ENCODE data around the gene ABCD1. TPM values are rescaled to one million over a fixed set of nuclear protein-coding genes. Genes with fewer than 3 reads are reported as not detected.
A peak's percentile ranks its signal among the peaks of the same experiment; 100 is the strongest.

ABCD1 gene
- total RNA-seq, 1 donor from 2014 or later: 10.4 TPM

GRCh38 chrX:153765138-153766079 lies 40.8 kb downstream of the ABCD1 start:
- peaks cover 9 to 23% (median 16%) of the 10 kb centered on the region in 3 donors for H3K4me1 ChIP-seq (ENCODE audit: control insufficient read depth in 3 of 3, insufficient read depth in 3 of 3, low read length in 3 of 3)
- no peak overlapping the region for H3K4me3 ChIP-seq (ENCODE audit: low read length in 3 of 3)
- H3K27me3 ChIP-seq (ENCODE audit: control insufficient read depth in 3 of 3, insufficient read depth in 3 of 3, low read length in 3 of 3): no peaks in the 10 kb centered on the region
- no peaks in the 10 kb centered on the region for H3K9me3 ChIP-seq (ENCODE audit: control insufficient read depth in 3 of 3, low read length in 3 of 3)
- H3K27ac ChIP-seq (ENCODE audit: low read depth, low read length): no peak overlapping the region
- no peaks in the 10 kb centered on the region for H3K36me3 ChIP-seq (ENCODE audit: control insufficient read depth in 3 of 3, insufficient read depth in 3 of 3, low read length in 3 of 3)
- no peak overlapping the region for H3K9ac ChIP-seq (ENCODE audit: low read depth in 1 of 3, low read length in 3 of 3)

GRCh38 chrX:153766098-153766817 lies 41.6 kb downstream of the ABCD1 start:
- H3K9ac ChIP-seq (ENCODE audit: low read depth in 1 of 3, low read length in 3 of 3): no peak overlapping the region
- H3K4me3 ChIP-seq (ENCODE audit: low read length in 3 of 3): no peak overlapping the region
- peaks cover 0 to 4% (median 0%) of the 10 kb centered on the region in 3 donors for H3K27me3 ChIP-seq (ENCODE audit: control insufficient read depth in 3 of 3, insufficient read depth in 3 of 3, low read length in 3 of 3)
- H3K4me1 ChIP-seq (ENCODE audit: control insufficient read depth in 3 of 3, insufficient read depth in 3 of 3, low read length in 3 of 3): peaks cover 9 to 23% (median 16%) of the 10 kb centered on the region in 3 donors
- peak overlapping the region; percentile 13 for H3K27ac ChIP-seq (ENCODE audit: low read depth, low read length)
- H3K9me3 ChIP-seq (ENCODE audit: control insufficient read depth in 3 of 3, low read length in 3 of 3): no peaks in the 10 kb centered on the region
- no peaks in the 10 kb centered on the region for H3K36me3 ChIP-seq (ENCODE audit: control insufficient read depth in 3 of 3, insufficient read depth in 3 of 3, low read length in 3 of 3)

GRCh38 chrX:153766871-153767673 lies 42.4 kb downstream of the ABCD1 start:
- no peaks in the 10 kb centered on the region for H3K9me3 ChIP-seq (ENCODE audit: control insufficient read depth in 3 of 3, low read length in 3 of 3)
- peaks cover 9 to 23% (median 16%) of the 10 kb centered on the region in 3 donors for H3K4me1 ChIP-seq (ENCODE audit: control insufficient read depth in 3 of 3, insufficient read depth in 3 of 3, low read length in 3 of 3)
- peak overlapping the region; percentile 13 for H3K27ac ChIP-seq (ENCODE audit: low read depth, low read length)
- no peak overlapping the region for H3K9ac ChIP-seq (ENCODE audit: low read depth in 1 of 3, low read length in 3 of 3)
- peaks cover 0 to 4% (median 0%) of the 10 kb centered on the region in 3 donors for H3K27me3 ChIP-seq (ENCODE audit: control insufficient read depth in 3 of 3, insufficient read depth in 3 of 3, low read length in 3 of 3)
- no peaks in the 10 kb centered on the region for H3K36me3 ChIP-seq (ENCODE audit: control insufficient read depth in 3 of 3, insufficient read depth in 3 of 3, low read length in 3 of 3)
- H3K4me3 ChIP-seq (ENCODE audit: low read length in 3 of 3): no peak overlapping the region

GRCh38 chrX:153767674-153768055 lies 43.0 kb downstream of the ABCD1 start:
- H3K9ac ChIP-seq (ENCODE audit: low read depth in 1 of 3, low read length in 3 of 3): no peak overlapping the region
- H3K4me3 ChIP-seq (ENCODE audit: low read length in 3 of 3): no peak overlapping the region
- H3K27me3 ChIP-seq (ENCODE audit: control insufficient read depth in 3 of 3, insufficient read depth in 3 of 3, low read length in 3 of 3): peaks cover 0 to 4% (median 0%) of the 10 kb centered on the region in 3 donors
- H3K27ac ChIP-seq (ENCODE audit: low read depth, low read length): no peak overlapping the region
- H3K4me1 ChIP-seq (ENCODE audit: control insufficient read depth in 3 of 3, insufficient read depth in 3 of 3, low read length in 3 of 3): peaks cover 9 to 23% (median 16%) of the 10 kb centered on the region in 3 donors
- no peaks in the 10 kb centered on the region for H3K9me3 ChIP-seq (ENCODE audit: control insufficient read depth in 3 of 3, low read length in 3 of 3)
- no peaks in the 10 kb centered on the region for H3K36me3 ChIP-seq (ENCODE audit: control insufficient read depth in 3 of 3, insufficient read depth in 3 of 3, low read length in 3 of 3)

GRCh38 chrX:153768311-153769157 lies 43.9 kb downstream of the ABCD1 start:
- no peak overlapping the region for H3K27ac ChIP-seq (ENCODE audit: low read depth, low read length)
- peaks cover 9 to 23% (median 16%) of the 10 kb centered on the region in 3 donors for H3K4me1 ChIP-seq (ENCODE audit: control insufficient read depth in 3 of 3, insufficient read depth in 3 of 3, low read length in 3 of 3)
- peaks cover 0 to 4% (median 0%) of the 10 kb centered on the region in 3 donors for H3K27me3 ChIP-seq (ENCODE audit: control insufficient read depth in 3 of 3, insufficient read depth in 3 of 3, low read length in 3 of 3)
- no peaks in the 10 kb centered on the region for H3K9me3 ChIP-seq (ENCODE audit: control insufficient read depth in 3 of 3, low read length in 3 of 3)
- H3K36me3 ChIP-seq (ENCODE audit: control insufficient read depth in 3 of 3, insufficient read depth in 3 of 3, low read length in 3 of 3): no peaks in the 10 kb centered on the region
- no peak overlapping the region for H3K9ac ChIP-seq (ENCODE audit: low read depth in 1 of 3, low read length in 3 of 3)
- no peak overlapping the region for H3K4me3 ChIP-seq (ENCODE audit: low read length in 3 of 3)

GRCh38 chrX:153769158-153769864 lies 44.7 kb downstream of the ABCD1 start:
- Histone ChIP-seq H3K9ac (ENCODE audit: low read depth in 1 of 3, low read length in 3 of 3) (no peak overlapping the region), H3K4me1 (ENCODE audit: control insufficient read depth in 3 of 3, insufficient read depth in 3 of 3, low read length in 3 of 3) (peaks cover 6 to 20% (median 14%) of the 10 kb centered on the region in 3 donors), H3K9me3 (ENCODE audit: control insufficient read depth in 3 of 3, low read length in 3 of 3) (no peaks in the 10 kb centered on the region), H3K4me3 (ENCODE audit: low read length in 3 of 3) (no peak overlapping the region), H3K36me3 (ENCODE audit: control insufficient read depth in 3 of 3, insufficient read depth in 3 of 3, low read length in 3 of 3) (no peaks in the 10 kb centered on the region), H3K27me3 (ENCODE audit: control insufficient read depth in 3 of 3, insufficient read depth in 3 of 3, low read length in 3 of 3) (peaks cover 0 to 4% (median 0%) of the 10 kb centered on the region in 3 donors), H3K27ac (ENCODE audit: low read depth, low read length) (no peak overlapping the region)

GRCh38 chrX:153769865-153770600 lies 45.4 kb downstream of the ABCD1 start:
- Histone ChIP-seq H3K36me3 (ENCODE audit: control insufficient read depth in 3 of 3, insufficient read depth in 3 of 3, low read length in 3 of 3) (no peaks in the 10 kb centered on the region), H3K27ac (ENCODE audit: low read depth, low read length) (no peak overlapping the region), H3K9me3 (ENCODE audit: control insufficient read depth in 3 of 3, low read length in 3 of 3) (no peaks in the 10 kb centered on the region), H3K27me3 (ENCODE audit: control insufficient read depth in 3 of 3, insufficient read depth in 3 of 3, low read length in 3 of 3) (peaks cover 0 to 4% (median 0%) of the 10 kb centered on the region in 3 donors), H3K9ac (ENCODE audit: low read depth in 1 of 3, low read length in 3 of 3) (no peak overlapping the region), H3K4me1 (ENCODE audit: control insufficient read depth in 3 of 3, insufficient read depth in 3 of 3, low read length in 3 of 3) (peaks cover 2 to 13% (median 10%) of the 10 kb centered on the region in 3 donors), H3K4me3 (ENCODE audit: low read length in 3 of 3) (no peak overlapping the region)

- Histone ChIP-seq H3K27me3 (ENCODE audit: control insufficient read depth in 3 of 3, insufficient read depth in 3 of 3, low read length in 3 of 3) (peaks cover 0 to 4% (median 0%) of the 10 kb centered on the region in 3 donors), H3K9me3 (ENCODE audit: control insufficient read depth in 3 of 3, low read length in 3 of 3) (no peaks in the 10 kb centered on the region), H3K36me3 (ENCODE audit: control insufficient read depth in 3 of 3, insufficient read depth in 3 of 3, low read length in 3 of 3) (no peaks in the 10 kb centered on the region), H3K4me1 (ENCODE audit: control insufficient read depth in 3 of 3, insufficient read depth in 3 of 3, low read length in 3 of 3) (peaks cover 2 to 13% (median 10%) of the 10 kb centered on the region in 3 donors), H3K9ac (ENCODE audit: low read depth in 1 of 3, low read length in 3 of 3) (no peak overlapping the region), H3K4me3 (ENCODE audit: low read length in 3 of 3) (no peak overlapping the region), H3K27ac (ENCODE audit: low read depth, low read length) (no peak overlapping the region)
These were observed 46.2 kb downstream of the ABCD1 start for GRCh38 chrX:153770601-153771414.
